Parathyroid adenoma (tissue), 2 donors: ENCODE data around the gene MT1G.

Experiments
- H2AFZ ChIP-seq: fragments of 300-600 bp; sonication (generic); one replicate; pipeline ENCODE4 v1.7.0; 2017; ENCODE audit warnings: antibody characterized with exemption, mild to moderate bottlenecking
- H3K27ac ChIP-seq: fragments of 300-600 bp; sonication (generic); one replicate; pipeline ENCODE4 v1.7.0; 2017
- H3K27me3 ChIP-seq: fragments of 300-600 bp; sonication (generic); one replicate; pipeline ENCODE4 v1.7.0; 2017; ENCODE audit warnings: low read length; ENCODE audit not compliant: control insufficient read depth, insufficient read depth
- H3K36me3 ChIP-seq: fragments of 300-600 bp; sonication (generic); one replicate; pipeline ENCODE4 v1.7.0; 2017; ENCODE audit warnings: low read length; ENCODE audit not compliant: control insufficient read depth, insufficient read depth
- H3K4me1 ChIP-seq: fragments of 300-600 bp; sonication (generic); one replicate; pipeline ENCODE4 v1.7.0; 2017; ENCODE audit warnings: control low read depth
- H3K4me2 ChIP-seq: fragments of 300-600 bp; sonication (generic); one replicate; pipeline ENCODE4 v1.7.0; 2017; ENCODE audit warnings: low read length
- H3K4me3 ChIP-seq: fragments of 300-600 bp; sonication (generic); one replicate; pipeline ENCODE4 v1.7.0; 2017; ENCODE audit warnings: low read depth, low read length
- H3K79me2 ChIP-seq: fragments of 300-600 bp; sonication (generic); one replicate; pipeline ENCODE4 v1.7.0; 2017; ENCODE audit warnings: control low read depth
- H3K9ac ChIP-seq: fragments of 300-600 bp; sonication (generic); one replicate; pipeline ENCODE4 v1.7.0; 2017; ENCODE audit warnings: mild to moderate bottlenecking
- H3K9me3 ChIP-seq: fragments of 300-600 bp; sonication (generic); one replicate; pipeline ENCODE4 v1.7.0; 2017; ENCODE audit warnings: low read length; ENCODE audit not compliant: control insufficient read depth
- TF ChIP-seq, protein P1 (sequence below): fragments of 300-600 bp; sonication (generic); IDR thresholded peaks from one replicate; pipeline ENCODE4 v1.7.0; 2017; ENCODE audit warnings: antibody characterized with exemption, mild to moderate bottlenecking
- donor health status: primary hyperparathyroidism.

The MT1G gene

GRCh38 chr16:56695246-56695645 is 27.4 kb upstream of the MT1G start:
- H3K4me3 ChIP-seq: no peak overlapping the region

DNA sequence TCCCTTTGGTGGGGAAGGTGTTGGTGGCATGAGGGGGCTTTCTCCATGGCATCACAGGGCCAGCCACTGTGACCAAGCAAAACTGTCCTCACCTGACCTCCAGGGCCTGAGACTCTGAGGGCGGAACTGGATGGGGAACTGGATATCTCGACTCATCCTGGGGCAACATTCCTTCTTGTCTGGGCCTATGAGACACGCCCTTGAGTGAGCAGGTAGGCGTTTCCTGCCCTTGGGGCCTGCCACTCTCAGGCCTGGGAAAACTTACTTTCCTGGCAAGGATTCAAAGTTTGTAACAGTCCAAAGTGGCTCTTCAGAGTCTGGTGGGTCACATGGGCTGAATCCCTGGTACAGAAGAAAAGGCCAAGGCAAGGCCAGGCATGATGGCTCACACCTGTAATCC is 24.0 kb upstream of the MT1G start:
- Histone ChIP-seq H3K27me3 (no peaks in the 10 kb centered on the region), H3K36me3 (no peaks in the 10 kb centered on the region)

More at GRCh38 chr16:56695246-56695645, 27.4 kb upstream of the MT1G start:
- no peak overlapping the region for H2AFZ ChIP-seq
- TF ChIP-seq, protein P1, sequence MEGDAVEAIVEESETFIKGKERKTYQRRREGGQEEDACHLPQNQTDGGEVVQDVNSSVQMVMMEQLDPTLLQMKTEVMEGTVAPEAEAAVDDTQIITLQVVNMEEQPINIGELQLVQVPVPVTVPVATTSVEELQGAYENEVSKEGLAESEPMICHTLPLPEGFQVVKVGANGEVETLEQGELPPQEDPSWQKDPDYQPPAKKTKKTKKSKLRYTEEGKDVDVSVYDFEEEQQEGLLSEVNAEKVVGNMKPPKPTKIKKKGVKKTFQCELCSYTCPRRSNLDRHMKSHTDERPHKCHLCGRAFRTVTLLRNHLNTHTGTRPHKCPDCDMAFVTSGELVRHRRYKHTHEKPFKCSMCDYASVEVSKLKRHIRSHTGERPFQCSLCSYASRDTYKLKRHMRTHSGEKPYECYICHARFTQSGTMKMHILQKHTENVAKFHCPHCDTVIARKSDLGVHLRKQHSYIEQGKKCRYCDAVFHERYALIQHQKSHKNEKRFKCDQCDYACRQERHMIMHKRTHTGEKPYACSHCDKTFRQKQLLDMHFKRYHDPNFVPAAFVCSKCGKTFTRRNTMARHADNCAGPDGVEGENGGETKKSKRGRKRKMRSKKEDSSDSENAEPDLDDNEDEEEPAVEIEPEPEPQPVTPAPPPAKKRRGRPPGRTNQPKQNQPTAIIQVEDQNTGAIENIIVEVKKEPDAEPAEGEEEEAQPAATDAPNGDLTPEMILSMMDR: no peak
- H3K4me2 ChIP-seq: no peak overlapping the region
- H3K79me2 ChIP-seq: no peaks in the 10 kb centered on the region
- no peaks in the 10 kb centered on the region for H3K36me3 ChIP-seq
- H3K27ac ChIP-seq: no peak overlapping the region
- peaks cover 5% of the 10 kb centered on the region for H3K4me1 ChIP-seq
- H3K27me3 ChIP-seq: no peaks in the 10 kb centered on the region
- no peaks in the 10 kb centered on the region for H3K9me3 ChIP-seq
- no peak overlapping the region for H3K9ac ChIP-seq

DNA sequence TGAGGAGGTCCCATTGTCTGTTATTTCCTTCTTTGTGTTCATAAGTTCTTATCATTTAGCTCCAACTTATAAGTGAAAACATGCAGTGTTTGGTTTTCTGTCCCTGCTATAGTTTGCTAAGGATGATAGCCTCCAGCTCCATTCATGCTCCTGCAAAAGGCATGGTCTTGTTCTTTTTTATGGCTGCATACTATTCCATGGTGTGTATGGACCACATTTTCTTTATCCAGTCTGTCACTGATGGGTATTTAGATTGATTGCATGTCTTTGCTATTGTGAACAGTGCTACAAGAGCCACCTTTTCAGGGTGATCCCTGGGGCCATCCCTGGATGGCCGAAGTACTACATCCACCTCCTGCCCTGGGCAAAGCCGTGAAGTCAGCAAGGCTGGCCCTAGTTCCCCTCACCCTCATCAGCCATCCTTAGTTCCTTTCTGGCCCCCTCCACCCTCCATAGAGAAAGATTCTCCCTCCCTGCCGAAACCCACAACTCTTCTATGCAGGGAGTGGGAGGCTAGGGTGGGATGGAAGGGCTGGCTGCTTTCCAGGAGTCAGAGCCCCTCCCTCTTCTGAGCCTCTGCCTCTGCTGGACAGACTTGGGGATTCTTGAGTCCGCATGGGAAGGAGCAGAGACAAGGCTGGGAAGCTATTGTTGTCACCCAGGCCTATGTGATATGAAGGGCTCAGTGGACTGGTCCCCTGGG is 22.7 kb upstream of the MT1G start:
- H3K27ac ChIP-seq: no peak overlapping the region
- H3K4me1 ChIP-seq: peaks cover 5% of the 10 kb centered on the region
- no peak overlapping the region for H3K4me3 ChIP-seq
- no peaks in the 10 kb centered on the region for H3K27me3 ChIP-seq
- H3K9me3 ChIP-seq: no peaks in the 10 kb centered on the region
- H3K79me2 ChIP-seq: no peaks in the 10 kb centered on the region
- H2AFZ ChIP-seq: no peak overlapping the region
- no peak overlapping the region for H3K9ac ChIP-seq
- H3K36me3 ChIP-seq: no peaks in the 10 kb centered on the region
- no peak overlapping the region for H3K4me2 ChIP-seq
- TF ChIP-seq, protein P1: no peak

More for the DNA sequence above, 24.0 kb upstream of the MT1G start:
- H3K4me2 ChIP-seq: no peak overlapping the region
- no peak overlapping the region for H3K4me3 ChIP-seq
- TF ChIP-seq, protein P1: no peak
- peak overlapping the region; percentile 57 for H2AFZ ChIP-seq
- no peak overlapping the region for H3K9ac ChIP-seq
- H3K79me2 ChIP-seq: no peaks in the 10 kb centered on the region
- peaks cover 5% of the 10 kb centered on the region for H3K4me1 ChIP-seq
- peak overlapping the region; percentile 61 for H3K27ac ChIP-seq
- no peaks in the 10 kb centered on the region for H3K9me3 ChIP-seq

DNA sequence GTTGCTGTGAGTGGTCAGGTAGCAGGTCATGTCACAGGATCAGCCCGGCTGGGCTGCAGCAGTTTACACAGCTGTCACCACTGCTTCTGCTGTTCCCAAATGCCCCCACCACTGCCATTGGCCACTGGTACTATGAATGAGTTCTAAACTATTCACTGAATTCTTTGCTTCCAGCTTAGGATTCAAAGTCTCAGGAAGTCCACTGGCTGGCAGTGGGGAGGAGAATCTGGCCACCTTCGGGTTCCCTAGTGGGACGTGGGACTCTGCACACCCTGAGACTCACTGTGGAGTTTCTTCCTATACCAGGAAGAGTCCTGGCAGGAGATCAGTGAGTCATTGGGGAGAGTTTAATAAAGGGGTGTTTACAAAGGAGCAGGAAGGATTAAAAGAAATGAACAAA is 21.3 kb upstream of the MT1G start:
- H3K4me1 ChIP-seq: peaks cover 11% of the 10 kb centered on the region
- H3K27ac ChIP-seq: no peak overlapping the region
- TF ChIP-seq, protein P1: no peak
- no peaks in the 10 kb centered on the region for H3K9me3 ChIP-seq
- H3K79me2 ChIP-seq: no peaks in the 10 kb centered on the region
- H3K4me2 ChIP-seq: no peak overlapping the region
- no peaks in the 10 kb centered on the region for H3K27me3 ChIP-seq
- no peaks in the 10 kb centered on the region for H3K36me3 ChIP-seq
- no peak overlapping the region for H2AFZ ChIP-seq
- no peak overlapping the region for H3K4me3 ChIP-seq
- no peak overlapping the region for H3K9ac ChIP-seq

- Histone ChIP-seq H3K27me3 (no peaks in the 10 kb centered on the region), H3K36me3 (no peaks in the 10 kb centered on the region), H3K79me2 (no peaks in the 10 kb centered on the region), H3K4me3 (no peak overlapping the region), H3K9ac (no peak overlapping the region), H3K4me1 (peaks cover 12% of the 10 kb centered on the region), H2AFZ (no peak overlapping the region), H3K27ac (no peak overlapping the region), H3K4me2 (no peak overlapping the region), H3K9me3 (no peaks in the 10 kb centered on the region)
- TF ChIP-seq, protein P1: no peak
Measured at GRCh38 chr16:56688762-56689161, 20.9 kb upstream of the MT1G start.
